Measurements from ENCODE around the gene NEDD4L.

DNA sequence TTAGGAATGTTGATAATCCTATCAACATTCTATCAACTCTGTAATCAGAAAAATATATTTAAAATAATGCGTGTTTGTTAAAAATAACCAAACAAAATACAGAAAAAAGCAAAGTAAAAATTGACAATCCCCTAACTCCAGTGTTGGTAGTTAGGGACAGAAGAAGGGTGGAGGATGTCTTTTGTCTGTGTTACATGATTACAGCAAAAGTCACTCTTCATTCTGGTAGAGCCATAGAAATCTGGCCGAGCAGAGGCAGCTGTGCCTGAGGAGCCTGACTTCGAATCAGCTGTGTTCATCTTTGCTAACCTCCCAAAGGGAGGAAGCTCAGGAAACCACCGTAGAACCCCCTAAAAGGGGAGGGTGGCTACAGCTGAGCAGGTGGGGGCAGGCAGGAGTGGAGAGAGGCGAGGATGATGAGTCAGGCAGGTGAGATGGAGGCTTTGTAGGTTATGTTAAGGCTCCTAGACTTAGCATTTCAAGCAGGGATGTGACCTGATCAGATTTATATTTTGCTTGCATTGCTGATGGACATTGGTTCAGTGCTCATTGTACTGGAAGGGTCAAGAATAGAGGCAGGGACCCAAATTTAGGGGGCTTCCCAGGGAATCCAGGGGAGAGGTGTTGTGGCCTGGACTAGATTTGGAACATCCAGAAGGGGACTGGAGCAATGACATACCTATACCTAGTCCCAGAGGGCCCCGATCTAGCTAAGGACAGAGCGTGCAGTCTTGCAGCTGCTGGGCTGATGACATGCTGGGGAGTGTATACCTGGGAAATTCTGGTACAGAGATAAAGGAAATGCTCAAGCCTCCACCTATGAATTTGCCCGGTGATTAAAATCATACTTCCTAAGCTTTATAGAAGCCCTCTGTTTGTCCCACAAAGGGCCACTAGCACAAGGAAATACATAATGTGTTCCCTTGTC, 95.7 kb downstream of the NEDD4L start:
- TF ChIP-seq, protein P1, sequence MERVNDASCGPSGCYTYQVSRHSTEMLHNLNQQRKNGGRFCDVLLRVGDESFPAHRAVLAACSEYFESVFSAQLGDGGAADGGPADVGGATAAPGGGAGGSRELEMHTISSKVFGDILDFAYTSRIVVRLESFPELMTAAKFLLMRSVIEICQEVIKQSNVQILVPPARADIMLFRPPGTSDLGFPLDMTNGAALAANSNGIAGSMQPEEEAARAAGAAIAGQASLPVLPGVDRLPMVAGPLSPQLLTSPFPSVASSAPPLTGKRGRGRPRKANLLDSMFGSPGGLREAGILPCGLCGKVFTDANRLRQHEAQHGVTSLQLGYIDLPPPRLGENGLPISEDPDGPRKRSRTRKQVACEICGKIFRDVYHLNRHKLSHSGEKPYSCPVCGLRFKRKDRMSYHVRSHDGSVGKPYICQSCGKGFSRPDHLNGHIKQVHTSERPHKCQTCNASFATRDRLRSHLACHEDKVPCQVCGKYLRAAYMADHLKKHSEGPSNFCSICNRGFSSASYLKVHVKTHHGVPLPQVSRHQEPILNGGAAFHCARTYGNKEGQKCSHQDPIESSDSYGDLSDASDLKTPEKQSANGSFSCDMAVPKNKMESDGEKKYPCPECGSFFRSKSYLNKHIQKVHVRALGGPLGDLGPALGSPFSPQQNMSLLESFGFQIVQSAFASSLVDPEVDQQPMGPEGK (CRISPR knock-in tag; IDR thresholded peaks at IDR 0.05; ENCODE audit: borderline replicate concordance), result no peak
- TF ChIP-seq RARB (CRISPR knock-in tag; IDR thresholded peaks at IDR 0.05) (no peak), ZC3H10 (CRISPR knock-in tag; IDR thresholded peaks at IDR 0.05) (no peak), POU6F1 (CRISPR knock-in tag; IDR thresholded peaks at IDR 0.05; ENCODE audit: borderline replicate concordance, low read depth) (no peak), CSDC2 (CRISPR knock-in tag; IDR thresholded peaks at IDR 0.05) (no peak)
